Endometrium (tissue), 2 donors: ENCODE measurements around the gene SYCE1.
"Not testable (repeated sequence)": the region's sequence is repeated elsewhere in the genome, so short reads cannot be mapped to it uniquely, and the experiment has no call there.

ENCODE experiments used
- FAIRE-seq: peaks from 2 replicates; lab custom pipeline; 2012; peaks lifted over from hg19 to GRCh38; lab: Jason Lieb, UNC
- donor health status: control.
- donor health status: control.

SYCE1 gene, protein sequence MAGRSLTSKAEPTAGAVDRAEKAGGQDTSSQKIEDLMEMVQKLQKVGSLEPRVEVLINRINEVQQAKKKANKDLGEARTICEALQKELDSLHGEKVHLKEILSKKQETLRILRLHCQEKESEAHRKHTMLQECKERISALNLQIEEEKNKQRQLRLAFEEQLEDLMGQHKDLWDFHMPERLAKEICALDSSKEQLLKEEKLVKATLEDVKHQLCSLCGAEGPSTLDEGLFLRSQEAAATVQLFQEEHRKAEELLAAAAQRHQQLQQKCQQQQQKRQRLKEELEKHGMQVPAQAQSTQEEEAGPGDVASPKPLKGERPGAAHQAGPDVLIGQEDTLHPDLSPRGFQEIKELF

DNA sequence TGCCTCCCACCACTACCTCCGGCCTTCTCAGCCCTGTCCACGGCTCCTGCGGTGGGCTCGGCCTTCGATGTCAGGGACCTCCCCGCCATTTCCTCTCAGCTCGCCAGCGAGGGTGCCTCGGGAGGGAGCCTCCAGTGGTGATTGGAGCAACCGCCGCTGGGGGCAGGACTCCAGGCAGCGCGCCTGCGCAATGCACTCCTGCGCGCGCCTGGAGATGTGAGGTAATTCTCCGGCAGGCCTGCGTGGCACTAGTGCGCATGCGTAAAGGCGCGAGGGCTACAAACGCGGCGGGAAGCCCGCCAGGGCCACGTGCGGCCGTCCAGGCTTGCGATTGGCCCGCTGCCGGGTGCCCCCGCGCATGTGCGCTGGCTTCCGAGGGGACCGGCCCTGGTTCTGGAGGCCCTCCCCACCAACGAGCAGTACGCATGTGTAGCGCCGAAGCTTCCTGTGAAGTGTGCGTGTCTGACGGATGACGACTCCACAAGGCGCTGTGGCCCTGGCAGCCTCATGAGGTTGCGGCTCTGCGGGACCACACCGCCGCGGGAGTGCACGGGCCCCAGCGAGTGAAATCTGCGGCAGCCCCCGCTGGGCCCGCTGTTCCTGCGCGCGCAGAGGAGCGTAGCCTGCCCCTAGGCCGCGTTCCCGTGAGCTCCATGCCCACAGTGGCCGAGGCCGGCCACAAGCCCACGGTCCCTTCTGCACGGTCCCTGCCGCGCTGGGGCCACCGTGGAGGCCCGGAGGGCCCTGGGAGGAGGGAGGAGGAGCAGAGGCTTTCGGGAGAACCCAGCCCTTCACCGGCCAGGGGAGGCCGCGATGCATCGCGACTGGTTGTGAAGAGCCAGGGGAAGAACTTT, at the start of gene SYCE1:
SYCE1 (minus strand) TSS at position 143 of the 854 bp plus-strand sequence; CDS start at position 89, 54 bp downstream.
- FAIRE-seq = no peak

DNA sequence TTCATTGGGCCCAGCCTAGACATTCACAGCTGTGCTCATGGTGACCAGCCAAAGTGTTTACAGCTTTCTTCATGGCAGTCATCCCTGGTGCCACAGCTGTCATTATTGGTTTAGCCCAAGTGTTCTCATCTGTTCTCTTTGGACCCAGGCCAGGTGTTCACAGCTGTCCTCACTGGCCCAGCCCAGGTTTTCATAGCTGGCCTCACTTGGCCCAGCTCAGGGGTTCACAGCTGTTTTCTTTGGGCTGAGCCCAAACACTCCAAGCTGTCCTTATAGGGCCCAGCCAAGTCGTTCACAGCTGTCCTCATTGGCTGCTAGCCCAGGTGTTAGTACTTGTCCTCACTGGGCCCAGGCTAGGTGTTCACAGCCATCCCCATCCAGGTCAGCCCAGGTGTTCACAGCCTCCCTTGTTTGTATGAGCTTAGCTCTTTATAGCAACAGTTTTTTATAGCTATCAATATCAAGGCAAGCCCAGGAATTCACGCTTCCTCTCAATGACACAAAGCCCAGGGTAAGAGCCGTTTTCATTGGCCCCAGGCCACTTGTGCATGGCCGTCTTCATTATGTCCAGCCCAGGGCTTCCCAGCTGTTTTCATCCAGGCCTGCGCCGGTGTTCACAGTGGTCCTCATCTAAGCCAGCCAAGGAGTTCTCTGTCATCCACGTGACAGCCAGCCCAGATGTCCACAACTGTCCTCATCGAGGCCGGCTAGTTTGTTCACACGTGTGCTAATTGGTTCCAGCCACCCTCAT, 49.6 kb upstream of the SYCE1 start:
- no peak for FAIRE-seq

DNA sequence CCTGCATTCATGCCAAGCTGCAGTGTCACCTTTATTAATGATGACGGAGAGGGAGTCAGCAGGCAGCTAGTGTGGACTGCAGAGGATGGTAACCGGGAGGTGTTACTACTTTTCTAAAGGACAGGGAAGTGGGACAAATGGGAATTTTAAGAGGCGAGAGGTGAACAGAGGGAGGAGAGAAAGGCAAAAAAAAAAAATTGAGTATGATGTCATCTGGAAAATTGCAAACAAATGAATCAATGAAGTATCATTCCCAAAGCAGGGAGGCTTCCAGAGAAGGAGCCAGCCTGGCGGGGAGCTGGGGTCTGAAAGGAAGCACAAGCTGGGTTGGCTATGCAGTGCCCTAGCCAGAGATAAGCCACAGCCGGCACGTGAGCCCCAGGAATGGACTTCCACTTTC, 48.3 kb upstream of the SYCE1 start:
- no peak for FAIRE-seq

DNA sequence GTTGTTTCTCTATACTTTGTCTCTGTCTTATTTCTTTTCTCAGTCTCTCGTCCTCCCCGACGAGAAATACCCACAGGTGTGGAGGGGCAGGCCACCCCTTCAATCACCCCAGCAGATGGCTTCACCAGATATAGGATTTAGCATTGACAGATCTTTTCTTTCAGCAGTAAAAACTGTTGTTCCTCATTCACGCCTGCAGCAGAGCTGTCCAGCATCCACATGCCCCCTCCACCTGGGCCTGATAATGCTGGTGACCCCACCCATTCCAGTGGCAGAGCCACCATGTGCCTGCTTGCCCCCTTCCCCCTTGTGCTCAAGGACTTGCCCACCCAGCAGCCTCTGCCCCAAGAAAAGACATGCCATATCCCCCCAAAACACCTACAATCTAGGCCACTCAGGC, 45.7 kb upstream of the SYCE1 start:
- no peak for FAIRE-seq

DNA sequence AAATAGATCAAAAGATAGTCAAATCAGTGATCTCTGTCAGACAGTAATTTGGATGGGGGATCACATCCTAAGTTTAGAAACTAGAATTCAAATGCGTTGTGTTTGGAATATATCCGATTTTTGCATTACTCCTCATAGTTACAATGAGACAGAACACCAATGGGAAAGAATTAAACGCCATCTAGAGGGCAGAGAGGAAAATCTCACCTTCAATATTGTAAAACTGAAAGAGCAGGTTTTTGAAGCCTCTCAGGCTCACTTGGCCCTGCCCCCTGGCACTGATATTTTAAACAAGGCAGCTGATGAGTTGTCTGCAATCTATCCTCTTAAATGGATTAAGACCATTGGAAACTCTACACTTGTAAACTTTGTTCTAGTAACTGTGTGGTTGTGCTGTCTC, 43.5 kb upstream of the SYCE1 start:
- FAIRE-seq = no peak

DNA sequence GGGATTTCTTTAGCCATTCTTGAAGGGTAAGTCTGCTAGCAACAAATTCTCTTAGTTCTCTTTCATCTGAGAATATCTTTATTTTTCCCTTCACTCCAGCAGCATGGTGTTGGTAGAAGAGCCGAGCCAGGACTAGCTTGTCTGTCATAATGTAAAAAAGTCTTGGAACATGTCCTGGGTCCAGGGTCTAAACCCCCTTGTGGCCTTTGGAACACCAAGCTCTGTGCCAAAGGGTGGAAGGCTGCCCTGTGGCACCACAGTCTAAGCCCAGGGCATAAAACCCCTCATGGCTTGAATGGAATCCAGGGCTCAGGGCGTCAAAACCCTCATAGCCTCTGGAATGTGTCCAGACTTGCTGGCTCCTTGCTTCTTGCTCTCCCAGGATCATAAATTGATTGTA, 38.1 kb upstream of the SYCE1 start:
- FAIRE-seq = not testable (repeated sequence)

DNA sequence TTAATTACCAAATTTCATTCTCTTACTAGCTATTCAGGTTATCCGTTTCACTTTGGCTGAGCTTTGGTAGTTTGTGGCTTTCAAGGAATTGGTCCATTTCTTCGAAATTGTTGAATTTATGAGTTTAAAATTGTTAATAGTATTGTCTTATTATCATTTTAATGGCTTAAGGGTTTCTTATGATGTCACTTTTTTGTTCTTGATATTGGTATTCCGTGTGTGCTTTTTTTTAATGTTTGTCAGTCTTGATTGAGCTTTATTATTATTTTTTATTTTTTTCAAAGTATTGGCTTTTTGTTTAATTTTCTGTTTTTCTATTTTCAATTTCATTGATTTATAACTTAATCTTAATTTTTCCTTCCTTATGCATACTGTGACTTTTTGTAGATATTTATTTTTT, 35.3 kb upstream of the SYCE1 start:
- FAIRE-seq = no peak

DNA sequence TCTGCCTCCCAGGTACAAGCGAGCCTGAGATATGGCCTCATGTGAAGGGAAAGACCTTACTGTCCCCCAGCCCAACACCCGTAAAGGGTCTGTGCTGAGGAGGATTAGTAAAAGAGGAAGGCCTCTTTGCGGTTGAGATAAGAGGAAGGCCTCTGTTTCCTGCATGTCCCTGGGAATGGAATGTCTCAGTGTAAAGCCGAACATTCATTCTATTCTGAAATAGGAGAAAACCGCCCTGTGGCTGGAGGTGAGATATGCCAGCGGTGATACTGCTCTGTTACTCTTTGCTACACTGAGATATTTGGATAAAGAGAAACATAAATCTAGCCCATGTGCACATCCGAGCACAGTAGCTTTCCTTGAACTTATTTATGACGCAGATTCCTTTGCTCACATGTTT, 34.5 kb upstream of the SYCE1 start:
- FAIRE-seq = not testable (repeated sequence)

DNA sequence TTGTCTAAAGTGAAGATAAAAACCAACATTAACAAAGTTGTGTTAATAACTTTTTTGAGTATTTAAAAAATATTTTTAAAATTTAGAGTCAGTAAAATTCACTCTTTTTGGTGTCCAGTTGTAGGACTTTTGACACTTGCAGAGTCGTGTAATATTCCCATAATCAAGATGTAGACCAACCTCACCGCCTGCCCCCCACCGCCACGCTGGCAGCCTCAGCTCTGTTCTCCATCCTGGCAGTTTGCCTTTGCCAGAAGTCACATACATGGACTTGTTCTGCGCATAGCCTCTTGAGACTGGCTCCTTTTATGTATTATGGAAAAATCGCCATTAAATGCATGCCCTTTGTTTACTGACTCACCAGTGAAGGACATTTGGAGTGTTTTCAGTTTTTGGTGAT, 27.3 kb upstream of the SYCE1 start:
- FAIRE-seq = no peak

DNA sequence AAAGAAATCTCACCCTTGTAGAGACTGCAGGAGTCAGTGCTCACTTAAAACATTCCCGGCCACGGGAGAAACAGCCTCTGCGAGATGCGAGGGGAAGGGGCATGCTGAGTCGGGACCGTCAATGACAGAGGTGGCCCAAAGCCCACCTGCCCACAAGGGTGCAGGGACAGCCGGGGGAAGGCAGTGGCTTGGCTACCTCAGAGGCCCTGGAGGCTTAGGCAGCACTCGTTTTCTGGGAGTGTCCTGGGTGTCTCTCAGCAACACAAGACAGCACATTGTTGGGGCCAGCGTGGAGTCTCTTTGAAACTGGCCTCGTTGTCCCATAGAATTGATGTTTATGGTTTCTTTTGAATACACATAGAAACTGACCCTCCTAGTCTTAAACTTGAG, 25.6 kb upstream of the SYCE1 start:
- FAIRE-seq = no peak

DNA sequence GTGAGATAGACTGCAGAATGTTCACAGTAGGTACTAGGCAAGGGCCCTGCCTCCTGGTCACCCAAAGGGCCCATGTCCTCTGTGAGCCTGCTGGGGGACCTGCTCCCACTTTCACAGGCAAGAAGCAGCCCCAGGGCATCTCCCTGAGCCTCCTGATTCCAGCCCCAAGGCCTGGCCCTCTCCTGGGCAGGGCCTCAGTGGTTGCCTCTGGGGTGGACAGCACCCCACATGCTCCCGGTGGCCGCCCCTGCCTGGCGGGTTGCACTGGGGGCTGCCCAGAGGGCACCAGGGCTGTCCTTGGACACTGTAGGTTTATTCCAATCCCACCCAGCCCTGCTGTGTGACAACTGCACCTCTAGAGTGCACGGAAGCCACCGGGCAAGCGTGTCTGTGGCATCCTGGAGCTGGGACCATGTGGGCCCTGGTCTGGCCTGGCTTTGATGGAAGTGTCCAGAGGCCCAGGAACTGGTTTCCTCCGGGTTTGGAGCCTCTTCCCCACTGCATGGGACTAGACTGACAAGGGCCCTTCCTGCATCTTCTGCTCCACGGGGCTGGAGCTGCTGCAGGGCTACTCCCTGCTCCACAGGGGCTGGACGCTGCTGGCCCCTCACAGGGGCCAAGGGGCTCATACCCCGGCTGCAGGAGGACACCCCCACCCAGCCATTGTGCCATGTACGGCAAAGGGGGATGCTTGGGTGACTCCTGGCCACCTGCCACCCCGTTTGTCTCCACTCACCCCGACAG, 25.0 kb upstream of the SYCE1 start:
- FAIRE-seq = no peak

DNA sequence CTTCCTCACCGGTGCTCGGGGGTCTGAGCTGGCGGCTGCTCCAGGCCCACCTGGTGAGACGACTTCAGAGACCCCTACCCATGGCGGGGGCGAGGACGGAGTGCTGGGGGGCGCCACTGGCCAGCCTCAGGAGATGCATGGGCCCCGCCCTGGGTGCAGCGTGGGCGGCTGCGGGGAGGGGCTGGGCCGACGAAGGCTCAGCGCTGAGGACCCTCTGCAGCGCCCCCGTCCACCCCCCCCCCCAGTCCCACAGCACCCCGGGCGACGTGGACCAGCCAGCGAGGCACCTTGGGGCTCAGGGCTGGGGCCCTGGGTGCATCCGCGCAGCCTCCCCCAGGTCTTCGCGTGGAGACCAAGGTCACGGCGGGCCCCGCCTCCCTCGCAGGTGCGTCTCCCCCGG, 11.7 kb upstream of the SYCE1 start:
- not testable (repeated sequence) for FAIRE-seq

DNA sequence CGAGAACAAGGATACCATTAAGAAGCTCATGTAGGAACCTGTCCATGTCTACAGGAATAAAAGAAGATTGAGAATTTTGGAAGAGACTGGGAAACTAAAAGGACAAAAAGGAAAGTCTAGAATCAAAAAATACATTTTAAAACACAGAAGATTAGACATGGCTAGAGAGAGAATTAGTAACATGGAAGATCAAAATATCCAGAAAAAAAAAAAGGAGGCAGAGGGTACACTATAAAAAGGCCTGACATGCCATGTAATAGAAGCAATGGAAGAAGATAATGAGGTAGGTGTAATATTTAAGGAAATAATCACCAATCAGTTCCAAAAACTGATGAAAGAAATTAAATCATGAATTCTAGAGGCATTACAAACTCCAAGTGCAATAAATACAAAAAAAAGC, 8.1 kb upstream of the SYCE1 start:
- not testable (repeated sequence) for FAIRE-seq

DNA sequence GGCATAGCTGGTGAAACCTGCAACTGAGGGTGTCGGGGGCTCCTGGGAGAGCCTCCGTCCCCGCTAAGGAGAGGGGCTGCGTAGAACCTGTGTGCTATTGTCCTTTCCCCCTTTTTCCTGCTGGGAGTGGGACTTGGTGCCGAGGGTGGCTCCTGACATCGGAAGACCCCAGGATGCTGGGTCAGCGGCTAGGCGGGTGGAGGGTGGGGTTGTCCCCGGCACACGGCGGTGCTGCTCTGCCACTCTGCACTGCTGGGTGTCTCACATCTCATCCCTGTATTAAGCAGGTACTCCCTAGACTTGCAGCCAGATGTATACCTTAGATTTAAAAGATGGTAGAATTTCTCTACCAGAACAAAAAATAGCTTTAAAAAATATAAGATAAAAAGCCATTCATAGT, 6.7 kb upstream of the SYCE1 start:
- FAIRE-seq = not testable (repeated sequence)

DNA sequence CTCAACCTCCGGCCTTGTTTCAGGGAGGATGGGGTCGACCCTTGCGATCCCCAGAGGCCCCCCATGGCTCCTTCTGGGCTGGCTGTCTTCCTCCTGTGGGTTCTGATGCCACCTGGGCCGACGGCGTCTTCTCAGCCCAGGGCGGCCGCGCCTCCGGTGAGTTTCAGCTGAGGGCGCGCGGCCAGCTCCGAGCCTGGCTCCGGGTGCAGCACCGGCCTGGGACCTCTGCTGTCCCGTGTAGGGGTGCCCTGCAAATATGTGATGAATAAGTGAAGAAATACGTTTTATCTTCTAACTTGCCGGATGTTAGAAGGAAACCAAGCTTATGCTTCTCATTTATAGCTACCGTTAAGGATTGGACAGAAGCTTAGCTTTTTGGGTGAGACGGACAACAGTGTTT, 4.4 kb upstream of the SYCE1 start:
- not testable (repeated sequence) for FAIRE-seq

DNA sequence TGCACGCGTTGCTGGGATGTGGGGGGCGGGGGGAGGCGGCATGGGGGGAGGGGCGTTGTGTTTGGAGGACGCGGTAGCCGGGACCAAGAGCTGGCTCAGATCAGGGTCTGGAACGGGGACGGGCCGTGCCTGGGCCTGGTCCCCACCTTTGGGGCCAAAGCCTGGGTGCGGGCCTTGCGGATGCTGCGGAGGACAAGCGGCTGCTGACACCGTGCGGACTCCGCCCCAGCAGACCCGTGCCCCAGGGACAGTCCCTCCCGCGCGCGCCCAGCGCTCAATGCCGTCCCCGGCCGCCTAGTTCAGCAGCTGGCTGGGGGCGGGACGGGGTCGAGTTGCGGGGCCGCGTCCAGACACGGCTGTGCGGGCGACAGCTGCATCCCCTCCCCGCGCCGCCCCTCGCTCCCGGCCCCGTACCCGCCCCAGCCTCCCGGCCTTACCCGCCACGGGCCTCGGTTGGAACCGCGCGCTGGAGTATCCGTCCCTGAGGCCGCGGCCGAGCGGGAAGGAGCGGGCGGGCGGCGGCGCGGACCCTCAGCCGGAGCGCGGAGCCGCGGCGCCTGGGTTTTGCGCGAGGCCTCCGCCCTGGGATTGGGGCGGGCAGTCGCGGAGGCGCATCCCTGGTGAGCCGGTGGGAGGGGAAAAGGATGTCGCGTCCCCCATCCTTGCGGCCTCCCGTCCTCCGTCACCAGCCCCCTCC, 3.6 kb upstream of the SYCE1 start:
- not testable (repeated sequence) for FAIRE-seq

DNA sequence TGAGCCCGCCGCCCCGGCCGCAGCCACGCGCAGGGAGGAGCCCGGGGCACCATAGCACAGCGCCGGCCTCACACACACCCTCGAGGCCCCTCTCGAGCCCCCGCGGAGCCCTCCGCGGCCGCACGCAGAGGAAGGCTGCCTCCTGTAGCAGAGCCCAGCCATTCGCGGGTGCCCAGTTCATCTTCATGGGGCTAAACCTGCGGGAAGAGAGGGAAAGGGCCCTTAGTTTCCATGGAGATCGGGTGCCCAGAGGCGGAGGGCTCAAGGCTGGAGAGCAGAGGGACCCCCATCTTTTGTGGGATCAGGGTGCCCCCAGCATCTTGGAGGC, 2.9 kb upstream of the SYCE1 start:
- FAIRE-seq = no peak

DNA sequence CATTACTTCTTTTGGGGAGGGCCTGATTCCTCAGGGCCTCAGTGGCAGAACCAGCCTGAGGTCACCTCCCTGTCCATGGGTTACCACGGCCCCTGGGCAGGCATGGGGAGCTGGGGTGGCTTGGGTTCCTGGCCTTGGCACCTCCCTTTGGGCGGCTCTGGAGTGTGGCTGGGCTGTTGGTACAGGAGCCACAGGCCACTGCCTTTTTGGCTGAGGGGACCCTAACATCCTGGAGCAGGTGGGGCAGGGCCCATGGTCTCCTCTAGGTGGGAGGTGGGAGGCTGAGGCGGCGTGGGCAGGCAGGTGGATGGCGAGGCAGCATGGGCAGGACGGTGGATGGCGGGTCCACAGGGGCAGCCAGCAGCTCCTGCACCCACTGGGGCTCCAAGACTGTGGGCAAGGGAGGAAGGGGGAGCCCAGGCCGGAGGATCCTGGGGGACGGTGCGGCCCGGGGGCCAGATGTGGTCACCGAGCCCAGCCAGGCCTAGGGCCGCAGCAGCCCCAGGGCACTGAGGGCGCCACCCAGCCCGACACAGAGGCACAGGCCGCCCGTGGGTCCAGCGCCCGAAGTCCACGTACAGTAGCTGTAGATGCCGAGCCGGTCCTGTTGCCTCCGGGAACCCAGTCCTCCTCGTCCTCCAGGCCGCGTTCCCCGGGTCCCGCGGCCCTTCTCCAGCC, 2.4 kb upstream of the SYCE1 start:
- no peak for FAIRE-seq

DNA sequence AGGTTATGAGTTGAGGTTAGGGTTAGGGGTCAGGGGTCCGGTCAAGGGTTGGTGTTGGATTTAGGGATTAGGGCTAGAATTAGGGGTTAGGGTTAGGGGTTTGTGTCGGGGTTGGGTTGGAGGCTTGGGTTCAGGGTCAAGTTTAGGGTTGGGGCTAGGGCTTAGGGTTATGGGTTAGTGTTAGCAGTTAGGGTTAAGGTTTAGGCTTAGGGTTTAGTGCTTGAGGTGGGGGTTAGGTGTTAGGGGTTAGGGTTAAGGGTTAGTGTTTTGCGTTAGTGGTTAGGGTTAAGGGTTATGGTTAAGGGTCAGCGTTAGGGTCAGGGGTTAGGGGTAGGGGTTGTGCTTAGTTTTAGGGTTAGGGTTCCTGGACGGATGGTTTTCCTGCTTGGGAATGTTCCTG, 1.7 kb upstream of the SYCE1 start:
- no peak for FAIRE-seq

DNA sequence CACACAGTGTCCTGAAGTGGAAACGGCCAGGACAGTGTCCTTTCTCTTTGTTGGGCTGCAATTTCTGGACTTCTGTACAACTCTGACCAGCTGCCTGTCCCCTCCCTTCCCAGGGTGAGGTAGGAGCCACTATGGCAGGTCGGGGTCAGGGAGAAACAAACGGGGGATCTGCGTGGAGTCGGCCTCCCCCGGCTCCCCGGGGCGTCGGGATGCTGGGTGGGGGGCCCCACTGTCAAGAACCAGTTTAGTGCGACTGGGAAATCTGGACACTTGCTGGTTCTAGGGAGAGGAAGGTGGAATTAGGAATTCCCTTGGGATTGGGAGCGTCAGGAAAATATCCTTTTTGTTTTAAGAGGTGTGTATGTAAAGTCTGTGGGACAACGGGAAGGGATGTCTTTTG, 567 bp downstream of the SYCE1 start:
- no peak for FAIRE-seq

DNA sequence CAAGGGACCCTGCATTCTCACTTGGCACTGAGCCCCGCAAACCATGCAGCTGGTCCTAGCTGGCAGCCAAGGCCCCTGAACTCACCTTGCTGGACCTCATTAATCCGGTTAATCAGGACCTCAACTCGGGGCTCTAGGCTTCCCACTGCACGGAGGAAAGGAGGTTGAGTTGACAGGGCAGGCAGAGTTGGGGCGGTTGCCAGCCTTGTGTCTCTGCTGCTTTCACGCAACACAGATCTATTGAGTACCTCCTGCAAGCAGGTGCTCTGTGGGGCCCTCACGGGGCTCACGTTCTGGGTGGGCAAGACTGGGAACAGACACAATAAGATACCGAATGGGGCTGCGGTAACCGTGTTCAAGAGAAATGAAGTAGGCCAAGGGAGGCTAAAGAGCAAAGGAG, 6.2 kb downstream of the SYCE1 start:
- no peak for FAIRE-seq
